ENCODE results near the gene CMSS1.

The CMSS1 gene

GRCh38 chr3:100122321-100122720, 304.7 kb downstream of the CMSS1 start:
- H3K27ac ChIP-seq (ENCODE audit: low read length) = no peak overlapping the region
- H3K27me3 ChIP-seq (ENCODE audit: insufficient read depth, low read length) = no peaks in the 10 kb centered on the region

GRCh38 chr3:100123112-100123511, 305.4 kb downstream of the CMSS1 start:
- Histone ChIP-seq H3K36me3 (ENCODE audit: insufficient read depth, low read depth, low read length) (no peaks in the 10 kb centered on the region), H3K27me3 (ENCODE audit: insufficient read depth, low read length) (no peaks in the 10 kb centered on the region), H3K4me1 (ENCODE audit: insufficient read depth, low read length) (no peaks in the 10 kb centered on the region; the same call in 1 of the 2 replicates), H3K9me3 (ENCODE audit: insufficient read depth, low read depth, low read length) (no peaks in the 10 kb centered on the region), H3K27ac (ENCODE audit: low read length) (no peak overlapping the region), H3K9ac (ENCODE audit: low read depth, low read length) (no peak overlapping the region), H3K4me3 (ENCODE audit: low read length) (no peak overlapping the region)

More at GRCh38 chr3:100122321-100122720, 304.7 kb downstream of the CMSS1 start:
- H3K36me3 ChIP-seq (ENCODE audit: insufficient read depth, low read depth, low read length) = no peaks in the 10 kb centered on the region
- H3K4me1 ChIP-seq (ENCODE audit: insufficient read depth, low read length) = no peaks in the 10 kb centered on the region; the same call in 1 of the 2 replicates
- no peaks in the 10 kb centered on the region for H3K9me3 ChIP-seq (ENCODE audit: insufficient read depth, low read depth, low read length)
- no peak overlapping the region for H3K9ac ChIP-seq (ENCODE audit: low read depth, low read length)
- no peak overlapping the region for H3K4me3 ChIP-seq (ENCODE audit: low read length)

GRCh38 chr3:100124201-100124761, 306.6 kb downstream of the CMSS1 start:
- Histone ChIP-seq H3K4me3 (ENCODE audit: low read length) (no peak overlapping the region), H3K9me3 (ENCODE audit: insufficient read depth, low read depth, low read length) (no peaks in the 10 kb centered on the region), H3K27ac (ENCODE audit: low read length) (no peak overlapping the region), H3K36me3 (ENCODE audit: insufficient read depth, low read depth, low read length) (no peaks in the 10 kb centered on the region), H3K4me1 (ENCODE audit: insufficient read depth, low read length) (no peaks in the 10 kb centered on the region; the same call in 1 of the 2 replicates), H3K9ac (ENCODE audit: low read depth, low read length) (no peak overlapping the region), H3K27me3 (ENCODE audit: insufficient read depth, low read length) (no peaks in the 10 kb centered on the region)

GRCh38 chr3:100125161-100125938, 307.7 kb downstream of the CMSS1 start:
- H3K27ac ChIP-seq (ENCODE audit: low read length) = no peak overlapping the region
- no peaks in the 10 kb centered on the region for H3K9me3 ChIP-seq (ENCODE audit: insufficient read depth, low read depth, low read length)
- no peaks in the 10 kb centered on the region for H3K27me3 ChIP-seq (ENCODE audit: insufficient read depth, low read length)
- H3K4me1 ChIP-seq (ENCODE audit: insufficient read depth, low read length) = no peaks in the 10 kb centered on the region; the same call in 1 of the 2 replicates
- no peaks in the 10 kb centered on the region for H3K36me3 ChIP-seq (ENCODE audit: insufficient read depth, low read depth, low read length)
- H3K9ac ChIP-seq (ENCODE audit: low read depth, low read length) = no peak overlapping the region
- H3K4me3 ChIP-seq (ENCODE audit: low read length) = no peak overlapping the region

GRCh38 chr3:100127792-100128191, 310.1 kb downstream of the CMSS1 start:
- Histone ChIP-seq H3K9ac (ENCODE audit: low read depth, low read length) (no peak overlapping the region), H3K36me3 (ENCODE audit: insufficient read depth, low read depth, low read length) (no peaks in the 10 kb centered on the region), H3K4me1 (ENCODE audit: insufficient read depth, low read length) (no peaks in the 10 kb centered on the region; the same call in 1 of the 2 replicates), H3K27me3 (ENCODE audit: insufficient read depth, low read length) (no peaks in the 10 kb centered on the region), H3K9me3 (ENCODE audit: insufficient read depth, low read depth, low read length) (no peaks in the 10 kb centered on the region), H3K27ac (ENCODE audit: low read length) (no peak overlapping the region), H3K4me3 (ENCODE audit: low read length) (no peak overlapping the region)

GRCh38 chr3:100128565-100128964, 310.9 kb downstream of the CMSS1 start:
- Histone ChIP-seq H3K9ac (ENCODE audit: low read depth, low read length) (no peak overlapping the region), H3K27ac (ENCODE audit: low read length) (no peak overlapping the region), H3K4me3 (ENCODE audit: low read length) (no peak overlapping the region), H3K36me3 (ENCODE audit: insufficient read depth, low read depth, low read length) (no peaks in the 10 kb centered on the region), H3K27me3 (ENCODE audit: insufficient read depth, low read length) (no peaks in the 10 kb centered on the region), H3K4me1 (ENCODE audit: insufficient read depth, low read length) (no peaks in the 10 kb centered on the region), H3K9me3 (ENCODE audit: insufficient read depth, low read depth, low read length) (no peaks in the 10 kb centered on the region)

- H3K27me3 ChIP-seq (ENCODE audit: insufficient read depth, low read length) = no peaks in the 10 kb centered on the region
- no peaks in the 10 kb centered on the region for H3K9me3 ChIP-seq (ENCODE audit: insufficient read depth, low read depth, low read length)
- no peak overlapping the region for H3K27ac ChIP-seq (ENCODE audit: low read length)
- H3K4me3 ChIP-seq (ENCODE audit: low read length) = no peak overlapping the region
- H3K4me1 ChIP-seq (ENCODE audit: insufficient read depth, low read length) = no peaks in the 10 kb centered on the region
- H3K36me3 ChIP-seq (ENCODE audit: insufficient read depth, low read depth, low read length) = no peaks in the 10 kb centered on the region
- no peak overlapping the region for H3K9ac ChIP-seq (ENCODE audit: low read depth, low read length)
Observed at GRCh38 chr3:100129941-100130340, 312.3 kb downstream of the CMSS1 start.

GRCh38 chr3:100131241-100131640, 313.6 kb downstream of the CMSS1 start:
- no peaks in the 10 kb centered on the region for H3K36me3 ChIP-seq (ENCODE audit: insufficient read depth, low read depth, low read length)
- no peak overlapping the region for H3K9ac ChIP-seq (ENCODE audit: low read depth, low read length)
- no peaks in the 10 kb centered on the region for H3K27me3 ChIP-seq (ENCODE audit: insufficient read depth, low read length)
- H3K9me3 ChIP-seq (ENCODE audit: insufficient read depth, low read depth, low read length) = no peaks in the 10 kb centered on the region
- no peak overlapping the region for H3K4me3 ChIP-seq (ENCODE audit: low read length)
- no peak overlapping the region for H3K27ac ChIP-seq (ENCODE audit: low read length)
- no peaks in the 10 kb centered on the region for H3K4me1 ChIP-seq (ENCODE audit: insufficient read depth, low read length)

- no peak overlapping the region for H3K9ac ChIP-seq (ENCODE audit: low read depth, low read length)
- no peaks in the 10 kb centered on the region for H3K4me1 ChIP-seq (ENCODE audit: insufficient read depth, low read length)
- H3K36me3 ChIP-seq (ENCODE audit: insufficient read depth, low read depth, low read length) = no peaks in the 10 kb centered on the region
- no peaks in the 10 kb centered on the region for H3K9me3 ChIP-seq (ENCODE audit: insufficient read depth, low read depth, low read length)
- no peak overlapping the region for H3K4me3 ChIP-seq (ENCODE audit: low read length)
- no peaks in the 10 kb centered on the region for H3K27me3 ChIP-seq (ENCODE audit: insufficient read depth, low read length)
- no peak overlapping the region for H3K27ac ChIP-seq (ENCODE audit: low read length)
Observed at GRCh38 chr3:100136921-100137320, 319.3 kb downstream of the CMSS1 start.

- Histone ChIP-seq H3K36me3 (ENCODE audit: insufficient read depth, low read depth, low read length) (no peaks in the 10 kb centered on the region), H3K9ac (ENCODE audit: low read depth, low read length) (no peak overlapping the region), H3K4me1 (ENCODE audit: insufficient read depth, low read length) (no peaks in the 10 kb centered on the region), H3K27ac (ENCODE audit: low read length) (no peak overlapping the region), H3K9me3 (ENCODE audit: insufficient read depth, low read depth, low read length) (peaks cover 9% of the 10 kb centered on the region), H3K27me3 (ENCODE audit: insufficient read depth, low read length) (no peaks in the 10 kb centered on the region), H3K4me3 (ENCODE audit: low read length) (no peak overlapping the region)
Observed at GRCh38 chr3:100140976-100141375, 323.3 kb downstream of the CMSS1 start.

- Histone ChIP-seq H3K27ac (ENCODE audit: low read length) (no peak overlapping the region), H3K27me3 (ENCODE audit: insufficient read depth, low read length) (no peaks in the 10 kb centered on the region), H3K9ac (ENCODE audit: low read depth, low read length) (no peak overlapping the region), H3K36me3 (ENCODE audit: insufficient read depth, low read depth, low read length) (no peaks in the 10 kb centered on the region), H3K4me3 (ENCODE audit: low read length) (no peak overlapping the region), H3K4me1 (ENCODE audit: insufficient read depth, low read length) (no peaks in the 10 kb centered on the region), H3K9me3 (ENCODE audit: insufficient read depth, low read depth, low read length) (peaks cover 9% of the 10 kb centered on the region)
Observed at GRCh38 chr3:100141586-100141985, 323.9 kb downstream of the CMSS1 start.

- Histone ChIP-seq H3K27ac (ENCODE audit: low read length) (no peak overlapping the region), H3K4me1 (ENCODE audit: insufficient read depth, low read length) (no peaks in the 10 kb centered on the region), H3K9ac (ENCODE audit: low read depth, low read length) (no peak overlapping the region), H3K4me3 (ENCODE audit: low read length) (no peak overlapping the region), H3K36me3 (ENCODE audit: insufficient read depth, low read depth, low read length) (no peaks in the 10 kb centered on the region), H3K9me3 (ENCODE audit: insufficient read depth, low read depth, low read length) (peaks cover 9% of the 10 kb centered on the region), H3K27me3 (ENCODE audit: insufficient read depth, low read length) (no peaks in the 10 kb centered on the region)
Observed at GRCh38 chr3:100144255-100144866, 326.7 kb downstream of the CMSS1 start.

Measured in iPS-20b (cell line).